ENCODE results near the gene CACNA1G.

GRCh38 chr17:50589095-50589705 is 28.7 kb downstream of the CACNA1G start:
- TF ChIP-seq CTCF (IDR thresholded peaks at IDR 0.05) (no peak), POLR2AphosphoS5 (IDR thresholded peaks at IDR 0.05; ENCODE audit: insufficient read depth in 1 of 2, low read depth in 1 of 2) (no peak), POLR2A (IDR thresholded peaks at IDR 0.05) (no peak)

Measured in vagina (tissue), 2 donors.